HS-5 (cell line): ENCODE data around the gene WDR81.

Experiments used
- DNase-seq: peaks from one replicate; pipeline ENCODE4 v3.0.0-alpha.2; 2012; ENCODE audit warnings: low read depth

WDR81 gene

DNA sequence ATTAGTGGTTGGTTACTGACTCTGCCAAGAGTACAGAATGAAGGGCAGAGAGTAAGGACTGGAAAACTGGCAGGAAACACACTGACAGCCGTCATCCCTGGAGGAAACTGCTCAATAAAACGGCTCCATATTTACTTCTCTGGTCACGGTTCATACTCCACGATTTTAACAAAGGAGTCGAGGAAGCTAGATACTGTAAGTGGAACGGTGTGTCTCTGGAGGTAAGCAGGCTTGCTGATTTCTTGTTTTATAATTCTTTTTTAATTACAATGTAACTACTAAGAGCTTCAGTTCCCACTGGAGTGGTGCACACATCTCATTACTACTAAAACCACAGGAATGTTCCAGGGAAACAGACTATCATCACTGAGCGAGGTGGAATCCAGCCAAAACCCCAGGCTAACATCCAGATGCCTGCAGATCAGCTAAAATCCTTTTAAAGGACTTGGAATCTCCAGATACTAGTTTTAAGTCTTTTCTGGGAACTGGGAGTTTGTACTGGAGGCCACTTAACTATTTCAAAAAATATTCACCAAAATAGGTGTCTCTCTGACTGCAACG is 55.1 kb downstream of the WDR81 start:
- peak; percentile 90 for DNase-seq

- DNase-seq: no peak
These were observed 57.7 kb downstream of the WDR81 start for GRCh38 chr17:1782171-1782567.

- DNase-seq: no peak
These were observed 58.8 kb downstream of the WDR81 start for GRCh38 chr17:1783271-1783670.

- DNase-seq: no peak
These were observed 59.5 kb downstream of the WDR81 start for GRCh38 chr17:1783834-1784611.

DNA sequence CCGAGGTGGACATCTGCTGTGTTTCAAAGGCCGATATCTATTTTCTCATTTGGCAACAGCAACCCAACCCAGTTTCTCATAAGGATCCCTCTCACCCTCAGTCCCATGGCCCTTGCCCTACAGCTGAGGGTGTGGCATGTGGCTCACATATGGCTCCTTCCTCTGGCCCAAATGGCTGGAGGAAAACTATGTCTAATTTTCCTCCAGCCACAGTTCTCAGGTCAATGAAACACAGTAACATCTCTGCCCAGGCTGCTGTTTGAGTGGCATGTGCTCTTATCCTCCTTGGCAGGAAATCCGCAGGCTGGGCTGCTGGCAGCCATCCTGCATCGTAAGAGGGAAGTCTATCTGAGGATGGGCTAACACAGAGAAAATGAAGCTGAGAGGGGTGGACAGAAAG is 61.4 kb downstream of the WDR81 start:
- DNase-seq: no peak

DNA sequence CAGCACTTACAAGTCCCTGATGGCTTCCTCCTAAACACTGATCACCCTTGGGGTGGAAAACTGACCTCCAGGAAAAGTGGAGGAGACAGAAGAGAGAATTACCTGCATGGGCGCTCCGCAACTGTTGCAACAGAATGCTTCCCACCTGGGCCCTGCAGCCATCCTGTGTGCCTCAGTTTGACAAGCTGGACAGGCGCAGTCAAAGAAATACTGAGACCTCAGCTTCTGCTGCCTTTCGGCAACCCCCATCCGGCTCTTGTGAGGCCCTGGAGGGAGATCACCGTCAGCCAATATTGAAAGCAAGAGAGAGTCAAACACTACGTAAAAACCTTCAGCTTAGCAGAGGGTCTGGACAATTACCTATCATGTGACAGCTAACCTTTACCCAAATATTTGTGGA is 62.2 kb downstream of the WDR81 start:
- no peak for DNase-seq

- DNase-seq: peak; percentile 89
These were observed 62.9 kb downstream of the WDR81 start for GRCh38 chr17:1787301-1787902.
